ENCODE measurements around the gene ZNF774. TPM values are rescaled to one million over a fixed set of nuclear protein-coding genes. Genes with fewer than 3 reads are reported as not detected.

The ZNF774 gene
- polyA plus RNA-seq, 1 donor (not counting 4 experiments of a cell fraction or from before 2014, with no cell fraction given), result 2.3 TPM

DNA sequence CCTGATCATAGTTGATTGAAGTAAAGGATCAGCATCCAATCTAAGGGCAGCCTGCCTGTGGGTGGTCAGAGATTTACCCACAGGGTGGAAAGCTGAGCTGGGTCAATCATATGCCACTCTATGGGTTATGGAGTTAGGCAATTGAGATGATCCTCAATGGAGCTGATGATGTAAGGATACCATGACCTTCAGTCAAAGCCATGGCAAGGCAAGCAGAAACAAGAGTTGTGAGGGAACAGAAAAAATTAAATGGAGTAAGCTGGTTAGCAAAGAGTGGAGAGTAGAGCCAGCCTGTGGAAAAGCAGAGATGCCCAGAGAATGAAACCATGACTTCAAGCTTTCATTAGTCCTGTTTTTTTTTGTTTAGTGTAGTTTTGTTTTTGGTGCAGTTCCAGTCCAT is 30.2 kb downstream of the ZNF774 start:
- FAIRE-seq (no peak), DNase-seq (ENCODE audit: low read depth, low spot score) (no peak)
- Histone ChIP-seq H3K4me2 (ENCODE audit: control insufficient read depth, extremely low read depth, insufficient read depth, low read depth, low read length) (no peak overlapping the region), H3K9me3 (ENCODE audit: control insufficient read depth, low read depth, low read length) (peaks cover 4% of the 10 kb centered on the region), H2AFZ (ENCODE audit: control insufficient read depth, low read length) (peak overlapping the region; percentile 13), H3K36me3 (ENCODE audit: control insufficient read depth in 2 of 2, extremely low read depth in 1 of 2, insufficient read depth in 2 of 2, low read length in 2 of 2) (no peaks in the 10 kb centered on the region), H3K9ac (ENCODE audit: control insufficient read depth, extremely low read depth, insufficient read depth, low read length) (no peak overlapping the region), H3K4me1 (ENCODE audit: control insufficient read depth, extremely low read depth, insufficient read depth, low read length) (peaks cover 3% of the 10 kb centered on the region), H3K4me3 (ENCODE audit: control insufficient read depth in 2 of 3, extremely low read depth in 1 of 3, insufficient read depth in 2 of 3, low read depth in 1 of 3, low read length in 3 of 3) (no peak overlapping the region), H3K79me2 (ENCODE audit: control insufficient read depth, insufficient read depth, low read length) (no peaks in the 10 kb centered on the region), H4K20me1 (ENCODE audit: control insufficient read depth, extremely low read depth, insufficient read depth, low read length) (no peaks in the 10 kb centered on the region), H3K27me3 (ENCODE audit: control insufficient read depth, extremely low read depth, insufficient read depth, low read length) (no peaks in the 10 kb centered on the region), H3K27ac (ENCODE audit: control insufficient read depth, insufficient read depth, low read length) (no peak overlapping the region), H3K9me1 (ENCODE audit: control insufficient read depth, extremely low read depth, insufficient read depth, low read length) (no peaks in the 10 kb centered on the region)
- dilution Hi-C loops (cut with MboI; ENCODE audit: extremely low pct_ligation_motif_present, low sequenced_read_pairs), result no loop called here
- TF ChIP-seq EZH2 (IDR thresholded peaks at IDR 0.05; ENCODE audit: low read length), result no peak
- TF ChIP-seq, protein P1, sequence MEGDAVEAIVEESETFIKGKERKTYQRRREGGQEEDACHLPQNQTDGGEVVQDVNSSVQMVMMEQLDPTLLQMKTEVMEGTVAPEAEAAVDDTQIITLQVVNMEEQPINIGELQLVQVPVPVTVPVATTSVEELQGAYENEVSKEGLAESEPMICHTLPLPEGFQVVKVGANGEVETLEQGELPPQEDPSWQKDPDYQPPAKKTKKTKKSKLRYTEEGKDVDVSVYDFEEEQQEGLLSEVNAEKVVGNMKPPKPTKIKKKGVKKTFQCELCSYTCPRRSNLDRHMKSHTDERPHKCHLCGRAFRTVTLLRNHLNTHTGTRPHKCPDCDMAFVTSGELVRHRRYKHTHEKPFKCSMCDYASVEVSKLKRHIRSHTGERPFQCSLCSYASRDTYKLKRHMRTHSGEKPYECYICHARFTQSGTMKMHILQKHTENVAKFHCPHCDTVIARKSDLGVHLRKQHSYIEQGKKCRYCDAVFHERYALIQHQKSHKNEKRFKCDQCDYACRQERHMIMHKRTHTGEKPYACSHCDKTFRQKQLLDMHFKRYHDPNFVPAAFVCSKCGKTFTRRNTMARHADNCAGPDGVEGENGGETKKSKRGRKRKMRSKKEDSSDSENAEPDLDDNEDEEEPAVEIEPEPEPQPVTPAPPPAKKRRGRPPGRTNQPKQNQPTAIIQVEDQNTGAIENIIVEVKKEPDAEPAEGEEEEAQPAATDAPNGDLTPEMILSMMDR (optimal IDR thresholded peaks at IDR 0.05 in 1 of 3, IDR thresholded peaks at IDR 0.05 in 1 of 3, conservative IDR thresholded peaks at IDR 0.05 in 1 of 3; ENCODE audit: extremely low read depth in 1 of 3, insufficient read depth in 2 of 3, low read length in 3 of 3), result no peak

DNA sequence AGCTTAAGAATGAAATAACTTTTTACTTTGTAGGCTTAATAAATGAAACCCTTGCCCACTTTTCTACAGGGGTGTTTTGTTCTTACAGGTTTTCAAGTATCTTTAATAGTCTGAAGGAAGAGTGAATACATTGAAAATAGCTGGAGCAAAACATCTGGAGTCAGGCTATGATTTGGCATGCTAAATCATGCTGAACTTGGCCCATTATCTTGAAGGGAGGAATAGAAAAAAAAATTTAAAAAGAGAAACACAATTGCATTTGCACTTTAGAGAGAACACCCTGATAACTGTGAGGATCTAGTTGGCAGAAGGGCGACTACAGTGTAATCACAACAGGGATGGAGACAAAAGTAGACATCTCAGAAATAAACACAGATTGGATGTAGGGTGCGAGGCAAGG is 34.1 kb downstream of the ZNF774 start:
- Histone ChIP-seq H3K36me3 (ENCODE audit: control insufficient read depth in 2 of 2, extremely low read depth in 1 of 2, insufficient read depth in 2 of 2, low read length in 2 of 2) (peaks cover 0 to 4% of the 10 kb centered on the region in 2 experiments), H3K9me1 (ENCODE audit: control insufficient read depth, extremely low read depth, insufficient read depth, low read length) (no peaks in the 10 kb centered on the region), H3K27ac (ENCODE audit: control insufficient read depth, insufficient read depth, low read length) (no peak overlapping the region), H3K9me3 (ENCODE audit: control insufficient read depth, low read depth, low read length) (no peaks in the 10 kb centered on the region), H3K27me3 (ENCODE audit: control insufficient read depth, extremely low read depth, insufficient read depth, low read length) (no peaks in the 10 kb centered on the region), H2AFZ (ENCODE audit: control insufficient read depth, low read length) (peak overlapping the region; percentile 21), H3K9ac (ENCODE audit: control insufficient read depth, extremely low read depth, insufficient read depth, low read length) (no peak overlapping the region), H3K4me2 (ENCODE audit: control insufficient read depth, extremely low read depth, insufficient read depth, low read depth, low read length) (no peak overlapping the region), H3K79me2 (ENCODE audit: control insufficient read depth, insufficient read depth, low read length) (peaks cover 30% of the 10 kb centered on the region), H3K4me1 (ENCODE audit: control insufficient read depth, extremely low read depth, insufficient read depth, low read length) (peaks cover 23% of the 10 kb centered on the region), H3K4me3 (ENCODE audit: control insufficient read depth in 2 of 3, extremely low read depth in 1 of 3, insufficient read depth in 2 of 3, low read depth in 1 of 3, low read length in 3 of 3) (no peak overlapping the region), H4K20me1 (ENCODE audit: control insufficient read depth, extremely low read depth, insufficient read depth, low read length) (peaks cover 2% of the 10 kb centered on the region)
- TF ChIP-seq, protein P1 (optimal IDR thresholded peaks at IDR 0.05 in 1 of 3, IDR thresholded peaks at IDR 0.05 in 1 of 3, conservative IDR thresholded peaks at IDR 0.05 in 1 of 3; ENCODE audit: extremely low read depth in 1 of 3, insufficient read depth in 2 of 3, low read length in 3 of 3), result no peak
- TF ChIP-seq EZH2 (IDR thresholded peaks at IDR 0.05; ENCODE audit: low read length), result no peak
- FAIRE-seq (no peak), DNase-seq (ENCODE audit: low read depth, low spot score) (no peak)
- dilution Hi-C loops (cut with MboI; ENCODE audit: extremely low pct_ligation_motif_present, low sequenced_read_pairs), result no loop called here
